T-helper 22 cell (primary cell): ENCODE measurements around the gene ASTN2.
"Not testable (repeated sequence)": the region's sequence is repeated elsewhere in the genome, so short reads cannot be mapped to it uniquely, and the experiment has no call there.

Source experiments
- DNase-seq: peaks from one replicate; pipeline ENCODE4 v3.0.0-alpha.2; 2020; ENCODE audit warnings: low read depth

Gene ASTN2

DNA sequence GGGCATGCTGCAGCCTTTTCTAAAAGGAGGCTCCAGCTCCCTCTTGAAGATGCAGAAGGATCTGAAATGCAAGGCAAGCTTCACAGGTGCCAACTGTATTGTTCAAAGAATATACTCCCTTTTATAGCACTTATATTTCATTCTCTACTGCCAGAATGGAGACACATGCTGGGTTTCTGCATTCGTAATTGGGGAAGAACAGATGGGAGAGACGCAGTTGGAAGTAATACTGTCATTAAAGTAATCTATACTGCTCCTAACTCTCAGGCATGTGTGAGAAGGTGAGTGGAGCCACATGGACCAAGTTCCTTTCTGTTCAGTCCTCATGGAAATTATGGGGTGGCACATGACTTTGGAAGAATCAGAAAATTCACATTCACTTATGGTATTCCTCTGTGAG, 501.3 kb downstream of the ASTN2 start:
- no peak for DNase-seq

DNA sequence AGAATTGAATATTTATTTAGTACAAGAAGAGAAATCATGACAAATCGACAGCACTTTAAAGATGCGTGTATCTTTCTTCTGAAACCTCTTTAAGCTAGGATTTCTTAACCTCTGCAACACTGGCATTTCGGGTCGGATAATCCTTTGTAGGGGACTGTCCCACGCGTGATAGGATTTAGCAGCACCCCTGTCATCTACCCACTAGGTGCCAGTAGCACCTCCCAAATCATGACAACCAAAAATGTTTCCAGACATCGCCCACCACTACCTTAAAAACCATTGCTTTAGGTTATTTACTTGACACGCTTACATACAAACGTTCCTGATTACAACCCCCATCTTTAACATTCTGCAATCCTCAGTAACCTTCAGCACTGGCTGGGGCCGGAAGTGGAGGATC, 504.7 kb downstream of the ASTN2 start:
- no peak for DNase-seq

DNA sequence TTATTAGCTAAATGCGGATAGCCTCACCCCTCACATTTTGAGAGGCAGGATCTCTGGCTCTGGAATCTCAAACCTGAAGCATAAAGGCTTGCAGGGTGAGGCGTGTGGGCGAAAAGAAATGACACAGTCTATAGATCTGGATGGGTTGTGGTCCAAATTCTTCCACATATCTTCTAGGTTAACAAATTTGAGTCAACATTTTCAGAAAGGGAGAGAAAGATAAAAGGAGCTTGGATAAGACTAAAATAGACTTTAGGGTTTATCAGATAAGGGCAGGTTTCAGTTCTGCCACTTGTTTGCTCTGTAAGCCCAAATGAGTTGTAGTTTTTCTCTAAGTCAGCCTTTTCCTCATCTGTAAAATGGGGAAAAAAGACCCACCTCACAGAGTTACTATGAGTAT, 506.9 kb downstream of the ASTN2 start:
- no peak for DNase-seq

DNA sequence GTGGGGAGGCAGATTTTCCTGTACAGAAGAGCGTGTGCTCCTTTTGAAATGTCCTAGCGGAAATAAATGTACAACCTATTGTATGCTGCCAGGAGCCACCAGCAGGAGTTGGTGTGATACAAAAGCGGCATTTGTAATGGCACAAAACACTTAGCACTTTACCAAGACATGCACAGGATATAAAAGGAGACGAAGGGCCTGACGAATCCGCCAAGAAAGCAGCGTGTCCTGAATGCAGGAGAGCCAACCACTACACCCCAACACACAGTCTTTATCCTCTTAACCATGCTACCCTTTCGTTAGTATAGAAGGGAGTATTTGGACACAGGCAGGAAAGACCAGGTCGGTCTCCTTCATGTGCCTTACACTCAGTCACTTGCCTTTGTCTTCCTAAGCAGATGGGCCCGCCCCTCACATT, 509.7 kb downstream of the ASTN2 start:
- no peak for DNase-seq

DNA sequence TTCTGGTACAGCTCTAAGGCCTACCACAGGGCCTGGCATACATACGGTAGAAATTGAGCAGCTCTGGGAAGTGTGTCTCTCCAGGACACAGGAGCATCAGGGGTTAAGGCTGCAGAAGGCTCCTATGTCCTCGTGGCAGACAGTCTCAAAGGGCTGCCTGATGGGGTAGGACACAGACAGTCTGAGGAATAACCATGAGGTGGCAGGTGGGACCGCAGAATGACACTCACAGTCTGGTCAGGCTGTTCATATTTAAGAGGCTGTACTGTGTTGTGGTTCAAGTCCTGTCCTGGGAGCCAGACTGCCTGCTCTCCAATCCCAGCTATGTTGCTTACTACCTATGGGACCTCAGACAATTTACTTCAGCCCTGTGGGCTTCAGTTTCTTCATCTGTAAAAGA, 510.7 kb downstream of the ASTN2 start:
- no peak for DNase-seq

DNA sequence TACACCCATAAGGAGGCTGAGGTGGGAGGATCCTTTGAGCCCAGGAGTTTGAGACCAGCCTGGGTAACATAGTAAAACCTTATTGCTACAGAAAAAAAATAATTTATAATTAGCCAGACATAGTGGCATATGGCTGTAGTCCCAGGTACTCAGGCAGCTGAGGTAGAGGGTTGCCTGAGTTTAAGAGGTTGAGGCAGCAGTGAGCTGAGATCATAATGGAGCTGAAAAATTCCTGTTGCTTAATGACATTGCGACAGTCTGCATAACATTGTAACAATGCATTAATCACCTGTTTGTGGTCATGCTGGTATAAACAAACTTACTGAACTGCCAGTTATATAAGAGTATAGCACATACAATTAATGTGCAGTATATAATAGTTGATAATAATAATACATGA, 513.6 kb downstream of the ASTN2 start:
- no peak for DNase-seq

DNA sequence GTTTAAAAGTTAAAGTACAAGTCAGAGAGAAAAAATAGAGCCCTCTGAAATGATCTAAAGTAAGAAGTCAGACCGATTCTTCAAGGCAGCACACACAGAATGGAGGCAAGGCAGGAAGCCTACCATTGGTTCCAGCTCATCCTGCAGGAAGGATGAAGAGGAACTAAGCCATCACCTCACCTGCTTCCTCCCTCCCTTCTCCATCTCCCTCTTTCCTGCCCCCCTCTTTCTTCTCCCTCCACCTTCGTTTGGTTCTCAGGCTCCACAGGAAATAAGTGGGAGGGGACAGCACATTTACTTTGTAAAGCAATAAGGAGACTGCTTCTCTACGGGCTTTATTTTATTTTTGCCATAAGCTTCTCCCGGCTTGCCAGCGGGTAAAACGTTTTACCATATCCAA, 514.3 kb downstream of the ASTN2 start:
- no peak for DNase-seq

DNA sequence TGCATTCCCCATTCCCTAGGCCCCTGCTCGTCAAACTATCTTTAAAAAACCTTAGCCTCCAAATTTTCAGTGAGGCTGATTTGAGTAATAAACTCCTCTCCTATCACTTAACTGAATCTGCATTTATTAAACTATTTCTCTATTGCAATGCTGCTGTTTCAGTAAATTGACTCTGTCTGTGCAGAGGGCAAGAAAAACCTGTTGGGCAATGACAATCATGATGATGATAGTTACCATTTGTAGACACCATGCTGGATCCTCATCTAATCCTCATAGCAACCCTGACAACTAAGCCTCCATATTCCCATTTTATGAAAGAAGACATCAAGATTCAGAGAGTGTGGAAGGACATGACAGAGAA, 514.9 kb downstream of the ASTN2 start:
- no peak for DNase-seq

DNA sequence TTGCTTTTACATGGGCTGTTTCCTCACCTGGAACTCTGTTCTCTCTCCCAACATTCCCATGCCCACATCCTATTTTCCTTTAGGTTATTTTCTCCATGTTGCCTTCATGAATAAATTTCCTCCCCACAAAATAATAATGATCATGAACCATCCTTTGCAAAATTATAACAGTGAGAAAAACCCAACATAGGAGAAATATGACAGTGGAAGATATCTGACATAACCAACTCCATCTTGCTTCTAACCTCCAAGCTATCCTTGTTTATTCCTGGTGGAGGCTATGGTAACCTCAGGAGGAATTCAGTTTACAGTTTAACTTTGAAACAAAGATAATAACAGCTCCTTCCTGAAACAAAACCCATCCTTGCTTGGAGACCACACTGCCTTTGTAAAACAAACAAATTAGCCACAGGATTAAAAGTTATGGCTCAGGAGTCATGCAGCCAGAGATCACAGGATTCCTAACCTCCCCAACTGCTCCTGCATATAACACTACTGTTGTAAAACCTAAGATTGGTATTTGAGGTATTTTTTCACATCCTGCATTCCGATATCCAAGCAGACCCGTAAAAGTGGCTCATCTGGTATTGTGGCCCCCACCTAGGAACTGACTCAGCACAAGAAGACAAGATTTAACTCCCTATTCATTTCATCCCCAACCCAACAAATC, 515.4 kb downstream of the ASTN2 start:
- DNase-seq: no peak

DNA sequence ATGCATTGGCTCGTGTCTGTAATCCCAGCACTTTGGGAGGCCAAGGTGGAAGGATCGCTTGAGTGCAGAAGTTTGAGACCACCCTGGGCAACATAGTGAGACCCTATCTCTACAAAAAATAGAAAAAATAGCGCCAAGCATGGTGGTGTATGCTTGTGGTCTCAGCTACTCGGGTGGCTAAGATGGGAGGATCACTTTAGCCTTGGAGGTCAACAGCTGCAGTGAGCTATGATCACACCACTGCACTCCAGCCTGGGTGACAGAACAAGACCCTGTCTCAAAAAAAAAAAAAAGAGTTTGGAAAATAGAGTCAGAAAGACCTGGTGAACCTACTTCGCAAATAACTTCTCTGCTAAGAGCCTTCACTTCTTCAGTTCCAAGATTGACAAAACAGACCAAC, 516.7 kb downstream of the ASTN2 start:
- not testable (repeated sequence) for DNase-seq

DNA sequence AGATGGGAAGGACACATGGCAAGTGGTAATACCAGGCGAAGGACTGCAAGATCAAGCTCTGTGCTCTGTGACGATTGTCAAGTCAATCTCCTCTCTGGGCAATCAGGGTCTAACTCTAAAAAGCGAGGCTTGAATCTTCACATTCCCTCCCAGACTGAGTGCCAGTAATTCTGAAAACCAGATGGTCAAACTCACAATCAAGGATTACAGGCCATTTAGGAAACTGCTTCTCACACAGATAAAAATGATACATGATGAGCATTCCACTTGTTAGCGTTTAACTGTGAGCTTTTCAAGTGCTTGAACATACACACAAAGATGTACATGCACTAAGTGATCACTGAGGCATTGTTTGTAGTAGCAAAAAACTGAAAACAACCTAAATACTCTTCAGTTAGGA, 517.7 kb downstream of the ASTN2 start:
- no peak for DNase-seq

DNA sequence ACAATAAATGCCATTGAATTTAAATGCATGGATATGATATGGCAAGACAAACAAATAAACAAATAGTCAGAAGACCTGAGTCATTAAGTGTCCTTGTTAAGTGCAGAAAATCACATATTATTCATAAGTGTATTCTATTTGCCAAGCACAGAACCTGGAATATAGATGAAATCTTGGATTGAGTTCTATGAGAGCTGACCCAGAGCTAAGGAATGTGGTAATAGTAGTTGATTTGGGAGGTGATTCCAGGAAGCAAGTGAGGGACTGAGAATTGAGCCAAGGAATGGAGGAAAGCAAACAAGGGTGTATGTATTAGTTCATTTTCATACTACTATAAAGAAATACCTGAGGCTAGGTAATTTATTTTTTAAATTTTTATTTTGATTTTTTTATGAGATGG, 518.9 kb downstream of the ASTN2 start:
- no peak for DNase-seq

DNA sequence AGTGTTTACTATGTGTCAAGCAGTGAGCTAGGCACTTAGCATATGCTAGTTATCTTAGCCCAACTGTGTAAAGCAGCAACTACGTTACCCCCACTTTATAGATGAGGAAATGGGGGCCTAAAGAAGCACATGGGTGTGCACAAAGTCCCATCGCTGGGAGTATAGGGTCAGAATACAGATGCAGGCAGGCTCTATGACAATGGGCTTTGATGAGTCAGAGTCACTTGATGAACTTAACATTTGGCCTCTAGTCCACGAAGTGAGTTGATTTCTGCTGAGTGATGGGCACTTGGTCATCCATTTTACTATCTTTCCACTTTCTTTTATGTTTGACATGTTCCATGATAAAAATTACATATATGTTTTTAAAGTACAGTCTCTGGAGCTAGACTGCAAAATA, 523.4 kb downstream of the ASTN2 start:
- no peak for DNase-seq

DNA sequence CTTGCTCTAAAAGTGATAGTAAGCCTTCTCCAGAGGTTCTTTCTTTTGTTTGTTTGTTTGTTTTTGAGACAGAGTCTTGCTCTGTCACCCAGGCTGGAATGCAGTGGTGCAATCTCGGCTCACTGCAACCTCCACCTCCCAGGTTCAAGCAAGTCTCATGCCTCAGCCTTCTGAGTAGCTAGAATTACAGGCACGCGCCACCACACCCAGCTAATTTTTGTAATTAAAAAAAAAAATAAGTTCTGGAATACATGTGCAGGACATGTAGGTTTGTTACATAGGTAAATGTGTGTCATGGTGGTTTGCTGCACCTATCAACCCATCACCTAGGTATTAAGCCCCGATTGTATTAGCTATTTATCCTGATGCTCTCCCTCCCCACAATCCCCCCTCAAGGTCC, 526.4 kb downstream of the ASTN2 start:
- DNase-seq: not testable (repeated sequence)

DNA sequence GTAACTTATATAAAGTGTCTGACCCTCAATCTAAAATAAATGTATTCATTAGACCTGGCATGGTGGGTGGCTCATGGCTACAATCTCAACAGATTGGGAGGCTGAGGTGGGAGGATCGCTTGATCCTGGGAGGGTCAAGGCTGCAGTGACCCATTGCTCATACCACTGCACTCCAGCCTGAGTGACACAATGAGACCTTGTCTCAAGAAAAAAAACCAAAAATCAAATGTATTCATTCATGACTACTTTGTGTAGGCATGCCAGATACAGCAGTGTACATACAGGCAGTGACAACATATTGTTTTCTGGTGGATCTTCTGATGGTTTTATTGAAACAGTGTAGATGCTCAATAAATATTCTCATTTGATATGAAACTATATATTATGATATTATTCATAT, 526.8 kb downstream of the ASTN2 start:
- DNase-seq: no peak

DNA sequence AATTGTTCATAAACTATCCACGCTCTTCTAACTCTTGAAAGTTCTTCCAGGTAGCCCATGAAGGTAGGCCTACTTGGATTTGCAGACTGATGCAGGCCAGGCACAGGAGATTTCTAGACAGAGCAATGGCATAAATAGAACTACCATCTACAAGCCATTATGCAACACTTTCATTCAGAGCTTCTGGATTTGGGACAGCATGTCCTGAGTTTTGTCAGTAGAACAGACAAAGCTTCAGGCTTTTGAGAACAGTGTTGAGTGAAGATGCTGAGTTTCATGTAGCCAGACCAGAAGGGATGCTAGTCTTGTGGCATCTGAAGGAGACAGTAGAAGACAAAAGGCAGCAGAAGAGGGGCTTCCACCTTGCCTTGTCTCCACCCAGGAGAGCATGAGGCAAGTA, 531.2 kb downstream of the ASTN2 start:
- no peak for DNase-seq

DNA sequence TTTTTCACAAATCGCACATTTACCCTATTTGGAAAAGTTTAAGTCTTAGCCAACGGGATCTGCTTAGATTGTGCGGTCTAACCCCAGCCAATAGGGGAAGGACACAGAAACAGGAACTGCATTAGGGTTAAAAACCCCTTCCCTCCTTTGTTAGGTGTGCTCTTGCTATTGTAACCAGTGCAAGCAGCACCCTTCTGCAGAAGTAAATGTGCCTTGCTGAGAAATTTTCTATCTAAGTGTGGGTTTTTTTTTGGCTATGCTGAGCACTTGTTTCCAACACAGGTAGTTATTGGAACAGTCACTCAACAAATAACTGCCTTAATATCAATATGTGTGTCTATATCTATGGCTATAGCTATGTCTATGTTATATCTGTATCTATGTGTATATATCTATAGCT, 537.8 kb downstream of the ASTN2 start:
- DNase-seq: no peak

DNA sequence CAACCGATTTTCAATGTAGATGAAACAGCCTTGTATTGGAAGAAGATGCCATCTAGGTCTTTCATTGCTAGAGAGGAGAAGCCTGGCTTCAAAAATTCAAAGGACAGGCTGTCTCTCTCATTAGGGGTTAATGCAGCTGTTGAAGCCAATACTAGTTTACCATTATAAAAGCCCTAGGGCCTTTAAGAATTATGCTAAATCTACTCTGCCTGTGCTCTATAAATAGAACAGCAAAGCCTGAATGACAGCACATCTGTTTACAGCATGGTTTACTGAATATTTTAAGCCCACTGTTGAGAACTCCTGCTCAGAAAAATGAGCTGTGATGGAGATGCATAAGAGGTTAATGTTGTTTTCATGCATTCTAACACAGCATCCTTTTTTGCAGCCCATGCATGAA, 539.3 kb downstream of the ASTN2 start:
- no peak for DNase-seq

DNA sequence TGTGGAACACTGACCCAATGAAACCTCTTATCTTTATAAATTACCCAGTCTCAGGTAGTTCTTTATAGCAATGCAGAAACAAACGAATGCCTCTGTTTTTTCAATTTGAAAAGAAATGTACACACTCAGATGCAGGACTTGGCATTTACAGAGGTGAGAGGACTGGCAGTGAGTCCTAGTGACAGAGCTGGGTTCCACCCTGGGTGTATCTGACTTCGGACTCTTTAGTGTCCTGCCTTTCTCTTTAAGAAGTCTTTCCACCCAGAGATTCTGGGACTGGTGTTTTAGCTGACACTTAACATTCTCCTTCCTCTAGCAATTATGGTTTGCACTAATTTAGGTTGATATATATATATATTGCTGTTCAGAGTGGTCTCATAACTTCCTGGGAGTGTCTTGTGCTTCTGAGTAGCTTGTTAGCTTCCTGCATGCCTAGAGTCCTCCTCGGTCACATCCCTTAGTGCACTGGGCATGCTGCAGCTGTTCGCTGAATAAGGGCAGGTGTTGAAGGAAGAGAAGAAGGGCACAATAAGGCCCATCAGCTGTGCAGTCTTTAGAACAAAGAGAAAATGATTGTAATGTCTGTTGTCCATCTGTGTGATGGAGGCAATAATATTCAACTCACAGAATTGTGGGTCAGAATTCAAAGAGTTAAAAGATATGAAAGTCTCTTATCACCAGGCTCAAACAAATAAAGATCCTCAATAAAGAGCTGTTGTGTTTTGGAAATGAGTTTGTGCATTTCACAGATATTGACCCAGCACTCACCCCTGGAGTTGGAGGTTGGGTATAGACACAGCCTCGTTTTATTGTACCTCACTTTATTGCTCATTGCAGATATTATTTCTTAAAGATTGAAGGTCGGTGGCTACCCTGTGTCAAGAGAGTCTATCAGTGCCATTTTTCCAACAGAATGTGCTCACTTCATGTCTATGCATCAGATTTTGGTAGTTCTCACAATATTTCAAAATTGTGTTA, 540.6 kb downstream of the ASTN2 start:
- no peak for DNase-seq

DNA sequence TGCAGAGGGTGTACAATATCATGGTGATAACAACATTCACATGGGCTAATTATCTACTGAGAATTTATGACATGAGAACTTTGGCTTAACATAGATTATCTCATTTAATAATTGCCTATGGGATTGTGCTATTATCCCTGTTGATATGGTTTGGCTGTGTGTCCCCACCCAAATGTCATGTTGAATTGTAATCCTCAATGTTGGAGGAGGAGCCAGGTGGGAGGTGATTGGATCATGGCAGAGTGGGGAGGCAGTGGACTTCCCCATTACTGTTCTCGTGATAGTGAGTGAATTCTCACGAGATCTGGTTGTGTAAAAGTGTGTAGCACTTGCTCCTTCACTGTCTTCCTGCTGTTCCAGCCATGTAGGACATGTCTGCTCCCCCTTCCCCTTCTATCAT, 541.4 kb downstream of the ASTN2 start:
- no peak for DNase-seq

DNA sequence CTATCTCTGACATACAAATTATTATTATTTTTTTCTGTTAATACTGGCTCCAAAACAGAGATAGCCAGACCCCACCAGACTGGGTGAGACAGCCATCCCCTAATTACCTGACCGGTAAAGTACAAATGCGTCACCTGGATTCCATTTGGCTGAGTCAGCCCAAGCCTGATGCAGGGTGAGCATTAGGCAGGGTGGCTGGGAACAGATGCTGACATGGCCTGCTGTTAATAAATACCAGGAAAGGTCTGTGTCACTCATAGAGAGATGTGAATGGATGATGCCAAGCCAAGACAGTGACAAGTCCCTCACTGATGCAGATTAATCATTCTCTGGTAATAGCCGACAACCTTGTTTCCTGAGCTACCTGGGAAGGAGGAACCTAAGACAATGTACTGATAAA, 544.3 kb downstream of the ASTN2 start:
- DNase-seq: no peak

DNA sequence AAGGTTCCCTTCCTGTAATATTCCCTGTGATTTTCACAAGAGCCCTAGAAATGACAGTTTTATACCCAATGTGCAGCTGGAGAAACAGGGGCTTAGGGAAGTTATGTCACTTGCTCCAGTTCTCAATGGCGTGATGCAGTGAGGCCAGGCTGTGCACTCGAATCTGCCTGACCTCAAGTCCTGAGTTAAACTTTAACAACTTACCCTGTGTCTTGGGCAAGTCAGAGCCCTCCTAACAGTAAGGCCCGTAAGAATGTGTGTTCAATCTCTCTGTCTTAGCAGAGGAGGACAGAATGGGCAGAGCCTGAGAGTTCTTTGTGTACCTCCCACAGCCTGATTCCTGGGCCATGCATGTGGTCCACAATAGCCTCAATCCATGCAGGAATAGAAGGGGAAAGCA, 546.7 kb downstream of the ASTN2 start:
- DNase-seq: no peak

DNA sequence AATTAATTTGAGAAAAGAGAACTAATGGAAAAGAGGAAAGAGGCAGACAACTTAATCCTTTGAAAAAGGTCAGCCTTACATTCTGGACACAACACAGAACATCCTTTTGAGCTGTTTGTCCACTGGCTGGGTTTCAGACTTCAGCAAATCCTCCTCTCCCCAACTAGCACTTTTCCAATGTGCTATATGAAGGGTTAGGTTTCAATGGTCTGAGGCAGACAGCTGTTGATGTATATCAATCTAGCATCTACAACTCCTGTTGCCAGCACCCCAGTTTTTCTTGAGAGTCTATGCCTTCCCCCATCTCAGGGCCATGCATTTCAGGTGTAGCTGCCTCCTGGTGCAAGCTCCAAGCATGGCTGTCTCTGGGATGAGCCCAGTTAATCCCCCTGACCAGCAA, 553.5 kb downstream of the ASTN2 start:
- no peak for DNase-seq
